Heart left ventricle (tissue), 16 donors: ENCODE data around the gene SPG11. TPM values are rescaled to one million over a fixed set of nuclear protein-coding genes. Genes with fewer than 3 reads are reported as not detected.

Experiments used
- ATAC-seq, 4 donors: fragments of 200-7000 bp; cut with Tn5 transposase; one replicate each; pipeline ENCODE4 v1.9.1; 2020 to 2022; ENCODE audit warnings: moderate library complexity in 4 of 4, mild to moderate bottlenecking in 3 of 4, moderate number of reproducible peaks in 1 of 4
- DNase-seq, 5 donors: peaks; one replicate each; pipeline ENCODE4 v3.0.0-alpha.2; 2020
- H3K27ac ChIP-seq, 12 donors: fragments of 200-600 bp; sonication (generic) in 4 of 12; one replicate each; pipeline versions ENCODE4 v1.5.0 to v1.8.0; 2016 to 2022; ENCODE audit warnings: mild to moderate bottlenecking in 2 of 12
- H3K27me3 ChIP-seq, 9 donors: fragments of 200-600 bp; sonication (generic) in 2 of 9; one replicate each; pipeline versions ENCODE4 v1.5.1 to v1.8.0; 2016 to 2022; ENCODE audit warnings: mild to moderate bottlenecking in 3 of 9
- H3K36me3 ChIP-seq, 9 donors: fragments of 200-600 bp; sonication (generic) in 2 of 9; one replicate each; pipeline versions ENCODE4 v1.5.0 to v1.8.0; 2018 to 2022; ENCODE audit warnings: mild to moderate bottlenecking in 2 of 9
- H3K4me1 ChIP-seq, 12 donors: fragments of 200-600 bp; sonication (generic) in 4 of 12; one replicate each; pipeline versions ENCODE4 v1.5.0 to v1.8.0; 2016 to 2022; ENCODE audit warnings: mild to moderate bottlenecking in 3 of 12
- H3K4me3 ChIP-seq, 12 donors: fragments of 200-600 bp; sonication (generic) in 4 of 12; one replicate each; pipeline versions ENCODE4 v1.5.0 to v1.8.0; 2017 to 2022; ENCODE audit warnings: mild to moderate bottlenecking in 9 of 12, moderate library complexity in 4 of 12
- H3K9me3 ChIP-seq, 12 donors: fragments of 200-600 bp; sonication (generic) in 4 of 12; one replicate each; pipeline versions ENCODE4 v1.5.0 to v1.8.0; 2016 to 2022; ENCODE audit warnings: mild to moderate bottlenecking in 1 of 12
- CTCF ChIP-seq, 12 donors: fragments of 200-600 bp; sonication (generic) in 4 of 12; IDR thresholded peaks; one replicate each; pipeline versions ENCODE4 v1.5.0 to v1.8.0; 2018 to 2022; ENCODE audit warnings: antibody characterized with exemption in 12 of 12, mild to moderate bottlenecking in 5 of 12
- POLR2A ChIP-seq, 2 donors: fragments of 450-650 bp; IDR thresholded peaks; one replicate each; pipeline ENCODE4 v1.6.1; 2017; ENCODE audit warnings: antibody characterized with exemption in 2 of 2, mild to moderate bottlenecking in 2 of 2, moderate library complexity in 2 of 2
- WGBS, 4 donors: extraction: QIAGEN DNeasy Blood & Tissue Kit in 2 of 4; methylation state at CpG; one replicate each; pipeline versions ENCODE4 v1.1.5 to v1.1.7; 2013 to 2018; 5-methylcytosine and 5-hydroxymethylcytosine counted together
- intact Hi-C, 10 donors: fragments of 100-400 bp; cut with DNase I; formaldehyde crosslinking; loops; one replicate each; pipeline versions ENCODE4 v1.11.1 to v1.14.2; 2022
- polyA plus RNA-seq, 2 donors: library from polyadenylated mRNA; stranded (reverse); fragments of 200-250 nt; gene quantifications; one replicate each; pipeline ENCODE4 v1.2.3, GENCODE V29; 2013
- total RNA-seq, 9 donors: library from RNA; depleted of rRNA in 2 of 9; stranded (reverse); fragments of >200 nt in 2 of 9; fragmentation: NEBNext Ultra II Directional in 3 of 9; extraction: Animal tissue kit (Norgen Biotek cat#: 25700) in 3 of 9; gene quantifications; one replicate each; pipeline versions ENCODE4 v1.1.0 to v1.2.4, GENCODE V29; 2016 to 2023
- donor health status: ischemic (EF 13 %, LVEDD 7.1; RV severe dilation, severe dysfunction).
- donor health status: healthy with polysubstance abuse.
- donor health status: DM: no; HTN: yes; CAD: no.
- donor health status: DM: no; HTN: no; CAD: no.
- donor health status: ischemic (EF 25% LVEDD 6.9; RV normal size, moderate dysfunction).
- donor health status: ischemic (EF 25% LVEDD 5.7; RV mildly dilated, moderate dysfunction).
- donor health status: healthy.
- donor health status: DM: yes; HTN: yes; CAD: no.
- donor health status: ischemic (EF 35%, LVEDD 5.7; RV mildly dilated, moderate dysfunction).
- donor health status: nonischemic (EF 11% LVEDD 7.7; RV severe dilation, severe dysfunction).
- donor health status: DM: yes; HTN: yes; CAD: no.
- donor health status: PGD.
- donor health status: ischemic (EF 29% LVEDD 5.4; RV normal size, mild dysfunction).
- donor health status: nonischemic (EF 23%, LVEDD 6.1; RV moderate dilation, normal function).

The SPG11 gene
- total and polyA plus RNA-seq, 11 donors: 17.5 to 69.4 (median 47.5) TPM

- Histone ChIP-seq H3K4me3 (no peak overlapping the region), H3K27me3 (no peaks in the 10 kb centered on the region), H3K36me3 (peaks cover 0 to 58% (median 15%) of the 10 kb centered on the region in 9 donors), H3K27ac (no peak overlapping the region), H3K9me3 (no peaks in the 10 kb centered on the region), H3K4me1 (peaks cover 0 to 9% (median 5%) of the 10 kb centered on the region in 12 donors)
- TF ChIP-seq CTCF (IDR thresholded peaks at IDR 0.05): no peak
- TF ChIP-seq POLR2A (IDR thresholded peaks at IDR 0.05): no peak
- ATAC-seq: no peak
- no peak for DNase-seq
- 95 to 98% (median 96%) methylated on average over 3 of the region's 3 CpGs for WGBS, 4 donors
- intact Hi-C loops: loop anchor here in 2 of 10 donors (10.0 kb wide), 1 partner anchor 106 kb away; the partner anchor contains the start of gene CTDSPL2 (in 2 of the 2)
Measured at GRCh38 chr15:44530653-44531052, 132.8 kb downstream of the SPG11 start.

- Histone ChIP-seq H3K27me3 (no peaks in the 10 kb centered on the region), H3K4me1 (peaks cover 0 to 4% (median 0%) of the 10 kb centered on the region in 12 donors), H3K4me3 (no peak overlapping the region), H3K36me3 (peaks cover 0 to 64% (median 20%) of the 10 kb centered on the region in 9 donors), H3K9me3 (no peaks in the 10 kb centered on the region), H3K27ac (no peak overlapping the region)
- no peak for DNase-seq
- 73 to 78% (median 76%) methylated on average over 10 of the region's 10 CpGs for WGBS, 4 donors
- no peak for TF ChIP-seq CTCF (IDR thresholded peaks at IDR 0.05)
- no peak for TF ChIP-seq POLR2A (IDR thresholded peaks at IDR 0.05)
- intact Hi-C loops: loop anchor here in 2 of 10 donors (10.0 kb wide), 1 partner anchor 105 kb away; the partner anchor contains the start of gene CTDSPL2 (in 2 of the 2)
- no peak for ATAC-seq
Measured at GRCh38 chr15:44529864-44530604, 133.4 kb downstream of the SPG11 start.

GRCh38 chr15:44527241-44527640 lies 136.2 kb downstream of the SPG11 start:
- WGBS, 4 donors: 84 to 87% (median 86%) methylated on average over 2 of the region's 2 CpGs
- Histone ChIP-seq H3K4me1 (peaks cover 0 to 3% (median 0%) of the 10 kb centered on the region in 12 donors), H3K36me3 (peaks cover 0 to 76% (median 48%) of the 10 kb centered on the region in 9 donors), H3K9me3 (no peaks in the 10 kb centered on the region), H3K27me3 (no peaks in the 10 kb centered on the region), H3K4me3 (no peak overlapping the region), H3K27ac (no peak overlapping the region)
- intact Hi-C loops: no loop called here
- ATAC-seq (no peak), DNase-seq (no peak)
- TF ChIP-seq CTCF (IDR thresholded peaks at IDR 0.05) (no peak), POLR2A (IDR thresholded peaks at IDR 0.05) (no peak)

GRCh38 chr15:44525018-44525417 lies 138.4 kb downstream of the SPG11 start:
- no peak overlapping the region for H3K27ac ChIP-seq
- 79 to 96% (median 93%) methylated on average over 1 of the region's 1 CpG for WGBS, 4 donors
- H3K27me3 ChIP-seq: no peaks in the 10 kb centered on the region
- no peak for ATAC-seq
- H3K4me1 ChIP-seq: peaks cover 0 to 3% (median 0%) of the 10 kb centered on the region in 12 donors
- no peak overlapping the region for H3K4me3 ChIP-seq
- peaks cover 0 to 86% (median 67%) of the 10 kb centered on the region in 9 donors for H3K36me3 ChIP-seq
- TF ChIP-seq POLR2A (IDR thresholded peaks at IDR 0.05) (no peak), CTCF (IDR thresholded peaks at IDR 0.05) (no peak)
- no peaks in the 10 kb centered on the region for H3K9me3 ChIP-seq
- intact Hi-C loops: no loop called here
- DNase-seq: no peak
